HCT116 (cell line): Measurements from ENCODE around the gene PPM1H. TPM values are rescaled to one million over a fixed set of nuclear protein-coding genes. Genes with fewer than 3 reads are reported as not detected.

Source experiments
- ATAC-seq: fragments of 200-7000 bp; cut with Tn5 transposase; 2 replicates; pipeline ENCODE4 v1.9.1; 2020; ENCODE audit warnings: mild to moderate bottlenecking, moderate library complexity
- BruUV-seq: library from RNA; stranded (reverse); fragments of 400-500 nt; replicated peaks from 2 replicates; lab custom pipeline; 2021; lab: Mats Ljungman, UMichigan
- CTCF ChIA-PET: fragments of 300-600 bp; sonication (Branson Sonifier 250); formaldehyde crosslinking; loops from one replicate; lab custom pipeline; 2021; ENCODE audit warnings: antibody characterized with exemption; lab: Charles Lee
- POLR2A ChIA-PET: fragments of 300-600, 350-600 bp; sonication (Branson Sonifier 250); formaldehyde crosslinking; loops from one replicate; lab custom pipeline; 2021; ENCODE audit warnings: antibody characterized with exemption; lab: Charles Lee
- RAD21 ChIA-PET, 2 experiments: fragments of 300-600 bp; sonication (Branson Sonifier 250); formaldehyde crosslinking; loops; one replicate each; lab custom pipeline; 2023; ENCODE audit warnings: low total read pairs in 2 of 2; ENCODE audit not compliant: uncharacterized antibody in 2 of 2, unreplicated experiment in 2 of 2, low non-redundant PET in 1 of 2; lab: Charles Lee
- DNase-seq: peaks from one replicate; pipeline ENCODE4 v3.0.0-alpha.2; 2010; ENCODE audit warnings: low read depth, low spot score
- H2AFZ ChIP-seq: fragments of 200-600 bp; shearing (Covaris generic), sonication (generic); 2 replicates; pipeline ENCODE4 v1.6.1; 2017; ENCODE audit warnings: low read depth, mixed run types, mixed read lengths, antibody characterized with exemption, low read length; ENCODE audit not compliant: poor library complexity, severe bottlenecking
- H3K27ac ChIP-seq: 2 replicates; pipeline ENCODE4 v1.5.1; 2012; ENCODE audit warnings: low read depth, low read length
- H3K27me3 ChIP-seq: fragments of 200-600 bp; sonication (generic); 2 replicates; pipeline ENCODE4 v1.6.1; 2016; ENCODE audit warnings: mixed run types, low read length, mixed read lengths; ENCODE audit not compliant: insufficient read depth
- H3K36me3 ChIP-seq, 2 experiments: fragments of 200-500 bp in 1 of 2; fragments of 200-600 bp in 1 of 2; sonication (Bioruptor generic) in 1 of 2; sonication (generic) in 1 of 2; 2 replicates each; pipeline versions ENCODE4 v1.5.1 to v1.6.1; 2014 to 2016; ENCODE audit warnings: low read length in 2 of 2, inconsistent platforms in 1 of 2, mixed read lengths in 1 of 2, mixed run types in 1 of 2; ENCODE audit not compliant: insufficient read depth in 2 of 2, control insufficient read depth in 1 of 2
- H3K4me1 ChIP-seq, 2 experiments: fragments of 200-600 bp in 1 of 2; sonication (generic) in 1 of 2; 2 replicates each; pipeline versions ENCODE4 v1.5.1 to v1.6.1; 2012 to 2017; ENCODE audit warnings: low read length in 2 of 2, inconsistent platforms in 1 of 2, mild to moderate bottlenecking in 1 of 2, mixed read lengths in 1 of 2, mixed run types in 1 of 2, moderate library complexity in 1 of 2; ENCODE audit not compliant: insufficient read depth in 2 of 2, control insufficient read depth in 1 of 2
- H3K4me2 ChIP-seq: fragments of 200-600 bp; sonication (generic); 2 replicates; pipeline ENCODE4 v1.6.1; 2017; ENCODE audit warnings: mixed run types, low read length, mixed read lengths
- H3K4me3 ChIP-seq, 2 experiments: fragments of 200-600 bp in 1 of 2; sonication (generic) in 1 of 2; replicated peaks in 1 of 2; 2 replicates each; pipeline ENCODE4 v1.5.1; 2011 to 2016; ENCODE audit warnings: low read length in 2 of 2, control low read depth in 1 of 2, low read depth in 1 of 2, mild to moderate bottlenecking in 1 of 2, mixed read lengths in 1 of 2, mixed run types in 1 of 2
- H3K79me2 ChIP-seq: fragments of 200-600 bp; sonication (generic); 2 replicates; pipeline ENCODE4 v1.6.1; 2017; ENCODE audit warnings: mild to moderate bottlenecking, mixed run types, low read length, moderate library complexity, mixed read lengths; ENCODE audit not compliant: insufficient read depth
- H3K9ac ChIP-seq: fragments of 200-600 bp; sonication (generic); 2 replicates; pipeline ENCODE4 v1.6.1; 2016; ENCODE audit warnings: low read length, mixed read lengths
- H3K9me2 ChIP-seq: fragments of 200-600 bp; sonication (generic), shearing (Covaris generic); 2 replicates; pipeline ENCODE4 v1.6.1; 2017; ENCODE audit warnings: mixed run types, mild to moderate bottlenecking, moderate library complexity; ENCODE audit not compliant: insufficient read depth
- H3K9me3 ChIP-seq, 2 experiments: fragments of 200-500 bp in 1 of 2; fragments of 200-600 bp in 1 of 2; sonication (Bioruptor generic) in 1 of 2; sonication (generic) in 1 of 2; 2 replicates each; pipeline ENCODE4 v1.6.1; 2014 to 2017; ENCODE audit warnings: low read length in 2 of 2, mixed read lengths in 2 of 2, inconsistent platforms in 1 of 2, low read depth in 1 of 2, mild to moderate bottlenecking in 1 of 2, mixed run types in 1 of 2, moderate library complexity in 1 of 2; ENCODE audit not compliant: control insufficient read depth in 1 of 2, insufficient read depth in 1 of 2
- H4K20me1 ChIP-seq: fragments of 200-600 bp; sonication (generic), shearing (Covaris generic); 2 replicates; pipeline ENCODE4 v1.6.1; 2017; ENCODE audit warnings: mixed run types, mild to moderate bottlenecking, moderate library complexity; ENCODE audit not compliant: insufficient read depth
- CBX3 ChIP-seq: IDR thresholded peaks from 2 replicates; pipeline ENCODE4 v1.6.1; 2012; ENCODE audit warnings: low read depth
- CEBPB ChIP-seq: IDR thresholded peaks from 2 replicates; pipeline ENCODE4 v1.6.1; 2012; ENCODE audit warnings: low read depth
- EGR1 ChIP-seq: IDR thresholded peaks from 2 replicates; pipeline ENCODE4 v1.6.1; 2012; ENCODE audit warnings: low read depth
- ELF1 ChIP-seq: IDR thresholded peaks from 2 replicates; pipeline ENCODE4 v1.6.1; 2012; ENCODE audit warnings: low read depth, borderline replicate concordance
- EZH2 ChIP-seq: fragments of 200-600 bp; sonication (generic); IDR thresholded peaks from 2 replicates; pipeline ENCODE4 v1.6.1; 2017; ENCODE audit warnings: antibody characterized with exemption, mixed run types
- FOSL1 ChIP-seq: IDR thresholded peaks from 2 replicates; pipeline ENCODE4 v1.6.1; 2012; ENCODE audit warnings: low read depth
- JUND ChIP-seq: IDR thresholded peaks from 2 replicates; pipeline ENCODE4 v1.6.1; 2012
- POLR2AphosphoS5 ChIP-seq: IDR thresholded peaks from 2 replicates; pipeline ENCODE4 v1.6.1; 2011; ENCODE audit warnings: mild to moderate bottlenecking, low read depth, low read length, moderate library complexity
- RAD21 ChIP-seq: IDR thresholded peaks from 2 replicates; pipeline ENCODE4 v1.6.1; 2012; ENCODE audit warnings: low read depth, mild to moderate bottlenecking
- SP1 ChIP-seq: IDR thresholded peaks from 2 replicates; pipeline ENCODE4 v1.6.1; 2012; ENCODE audit warnings: low read depth
- YY1 ChIP-seq: IDR thresholded peaks from 2 replicates; pipeline ENCODE4 v1.6.1; 2011; ENCODE audit warnings: low read length, low read depth, moderate library complexity, mild to moderate bottlenecking; ENCODE audit not compliant: insufficient replicate concordance; ENCODE audit errors: extremely low read depth
- ZFX ChIP-seq: fragments of 450-650 bp; IDR thresholded peaks from 2 replicates; pipeline ENCODE4 v1.6.1; 2017
- ZNF274 ChIP-seq: fragments of 200-500 bp; sonication (Bioruptor generic); IDR thresholded peaks from 2 replicates; pipeline ENCODE4 v1.6.1; 2014; ENCODE audit warnings: mild to moderate bottlenecking, low read depth, low read length, inconsistent platforms
- intact Hi-C: fragments of 100-400 bp; cut with micrococcal nuclease; formaldehyde crosslinking; loops from 2 replicates; pipeline ENCODE4 v1.10.0; 2022
- total RNA-seq: library from RNA; stranded (reverse); gene quantifications from one replicate; pipeline ENCODE4 v1.2.1, GENCODE V29; 2021; ENCODE audit not compliant: unreplicated experiment
- TF ChIP-seq, protein P1 (sequence below): IDR thresholded peaks from 2 replicates; pipeline ENCODE4 v1.6.1; 2011; ENCODE audit warnings: mild to moderate bottlenecking, low read length, moderate library complexity; ENCODE audit not compliant: insufficient replicate concordance; ENCODE audit errors: extremely low read depth
- TF ChIP-seq, protein P2 (sequence below): IDR thresholded peaks from 2 replicates; pipeline ENCODE4 v1.6.1; 2012
- TF ChIP-seq, protein P3 (sequence below): IDR thresholded peaks from 2 replicates; pipeline ENCODE4 v1.6.1; 2012; ENCODE audit warnings: low read depth

Gene PPM1H
- total RNA-seq, 1 experiment from 2014 or later = 8.0 TPM

DNA sequence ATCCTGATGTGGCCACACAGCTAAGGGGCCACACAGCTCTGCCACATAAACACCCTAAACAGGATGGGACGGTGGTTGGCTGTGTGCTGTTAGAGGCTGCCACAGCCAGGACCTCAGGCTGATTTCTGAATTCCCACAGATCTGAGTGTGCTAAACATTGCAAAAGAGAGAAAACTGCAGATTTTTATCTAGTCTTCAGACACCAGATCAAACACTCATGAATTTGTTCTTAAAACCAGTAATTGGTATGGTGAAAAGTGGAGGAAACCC, 277.7 kb downstream of the PPM1H start:
- no peaks in the 10 kb centered on the region for H3K9me3 ChIP-seq
- ChIA-PET POLR2A (no interaction called here), RAD21 (no interaction called here), CTCF (no interaction called here)
- H3K36me3 ChIP-seq = no peaks in the 10 kb centered on the region
- no peaks in the 10 kb centered on the region for H4K20me1 ChIP-seq
- H3K27ac ChIP-seq = no peak overlapping the region
- H3K79me2 ChIP-seq = no peaks in the 10 kb centered on the region
- TF ChIP-seq SP1 (no peak), ZNF274 (no peak), JUND (no peak), YY1 (no peak), ZFX (no peak), EZH2 (no peak), RAD21 (no peak), CBX3 (no peak), ELF1 (no peak), FOSL1 (no peak), POLR2AphosphoS5 (no peak), EGR1 (no peak), CEBPB (no peak)
- TF ChIP-seq, protein P1, sequence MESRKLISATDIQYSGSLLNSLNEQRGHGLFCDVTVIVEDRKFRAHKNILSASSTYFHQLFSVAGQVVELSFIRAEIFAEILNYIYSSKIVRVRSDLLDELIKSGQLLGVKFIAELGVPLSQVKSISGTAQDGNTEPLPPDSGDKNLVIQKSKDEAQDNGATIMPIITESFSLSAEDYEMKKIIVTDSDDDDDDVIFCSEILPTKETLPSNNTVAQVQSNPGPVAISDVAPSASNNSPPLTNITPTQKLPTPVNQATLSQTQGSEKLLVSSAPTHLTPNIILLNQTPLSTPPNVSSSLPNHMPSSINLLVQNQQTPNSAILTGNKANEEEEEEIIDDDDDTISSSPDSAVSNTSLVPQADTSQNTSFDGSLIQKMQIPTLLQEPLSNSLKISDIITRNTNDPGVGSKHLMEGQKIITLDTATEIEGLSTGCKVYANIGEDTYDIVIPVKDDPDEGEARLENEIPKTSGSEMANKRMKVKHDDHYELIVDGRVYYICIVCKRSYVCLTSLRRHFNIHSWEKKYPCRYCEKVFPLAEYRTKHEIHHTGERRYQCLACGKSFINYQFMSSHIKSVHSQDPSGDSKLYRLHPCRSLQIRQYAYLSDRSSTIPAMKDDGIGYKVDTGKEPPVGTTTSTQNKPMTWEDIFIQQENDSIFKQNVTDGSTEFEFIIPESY = no peak
- TF ChIP-seq, protein P2, sequence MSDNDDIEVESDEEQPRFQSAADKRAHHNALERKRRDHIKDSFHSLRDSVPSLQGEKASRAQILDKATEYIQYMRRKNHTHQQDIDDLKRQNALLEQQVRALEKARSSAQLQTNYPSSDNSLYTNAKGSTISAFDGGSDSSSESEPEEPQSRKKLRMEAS = no peak
- TF ChIP-seq, protein P3, sequence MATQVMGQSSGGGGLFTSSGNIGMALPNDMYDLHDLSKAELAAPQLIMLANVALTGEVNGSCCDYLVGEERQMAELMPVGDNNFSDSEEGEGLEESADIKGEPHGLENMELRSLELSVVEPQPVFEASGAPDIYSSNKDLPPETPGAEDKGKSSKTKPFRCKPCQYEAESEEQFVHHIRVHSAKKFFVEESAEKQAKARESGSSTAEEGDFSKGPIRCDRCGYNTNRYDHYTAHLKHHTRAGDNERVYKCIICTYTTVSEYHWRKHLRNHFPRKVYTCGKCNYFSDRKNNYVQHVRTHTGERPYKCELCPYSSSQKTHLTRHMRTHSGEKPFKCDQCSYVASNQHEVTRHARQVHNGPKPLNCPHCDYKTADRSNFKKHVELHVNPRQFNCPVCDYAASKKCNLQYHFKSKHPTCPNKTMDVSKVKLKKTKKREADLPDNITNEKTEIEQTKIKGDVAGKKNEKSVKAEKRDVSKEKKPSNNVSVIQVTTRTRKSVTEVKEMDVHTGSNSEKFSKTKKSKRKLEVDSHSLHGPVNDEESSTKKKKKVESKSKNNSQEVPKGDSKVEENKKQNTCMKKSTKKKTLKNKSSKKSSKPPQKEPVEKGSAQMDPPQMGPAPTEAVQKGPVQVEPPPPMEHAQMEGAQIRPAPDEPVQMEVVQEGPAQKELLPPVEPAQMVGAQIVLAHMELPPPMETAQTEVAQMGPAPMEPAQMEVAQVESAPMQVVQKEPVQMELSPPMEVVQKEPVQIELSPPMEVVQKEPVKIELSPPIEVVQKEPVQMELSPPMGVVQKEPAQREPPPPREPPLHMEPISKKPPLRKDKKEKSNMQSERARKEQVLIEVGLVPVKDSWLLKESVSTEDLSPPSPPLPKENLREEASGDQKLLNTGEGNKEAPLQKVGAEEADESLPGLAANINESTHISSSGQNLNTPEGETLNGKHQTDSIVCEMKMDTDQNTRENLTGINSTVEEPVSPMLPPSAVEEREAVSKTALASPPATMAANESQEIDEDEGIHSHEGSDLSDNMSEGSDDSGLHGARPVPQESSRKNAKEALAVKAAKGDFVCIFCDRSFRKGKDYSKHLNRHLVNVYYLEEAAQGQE = no peak
- no peak for ATAC-seq
- no peaks in the 10 kb centered on the region for H3K9me2 ChIP-seq
- H3K4me3 ChIP-seq = no peak overlapping the region
- peaks cover 0 to 3% of the 10 kb centered on the region in 2 experiments; a peak in 1 of 4 replicates for H3K4me1 ChIP-seq
- H3K4me2 ChIP-seq = no peak overlapping the region
- no peak for DNase-seq
- intact Hi-C loops = no loop called here
- no peak overlapping the region for H3K9ac ChIP-seq
- no peak overlapping the region for H2AFZ ChIP-seq
- H3K27me3 ChIP-seq = no peaks in the 10 kb centered on the region
- no TSS peak for BruUV-seq
